ENCODE data around the gene DOK7.

DOK7 gene

DNA sequence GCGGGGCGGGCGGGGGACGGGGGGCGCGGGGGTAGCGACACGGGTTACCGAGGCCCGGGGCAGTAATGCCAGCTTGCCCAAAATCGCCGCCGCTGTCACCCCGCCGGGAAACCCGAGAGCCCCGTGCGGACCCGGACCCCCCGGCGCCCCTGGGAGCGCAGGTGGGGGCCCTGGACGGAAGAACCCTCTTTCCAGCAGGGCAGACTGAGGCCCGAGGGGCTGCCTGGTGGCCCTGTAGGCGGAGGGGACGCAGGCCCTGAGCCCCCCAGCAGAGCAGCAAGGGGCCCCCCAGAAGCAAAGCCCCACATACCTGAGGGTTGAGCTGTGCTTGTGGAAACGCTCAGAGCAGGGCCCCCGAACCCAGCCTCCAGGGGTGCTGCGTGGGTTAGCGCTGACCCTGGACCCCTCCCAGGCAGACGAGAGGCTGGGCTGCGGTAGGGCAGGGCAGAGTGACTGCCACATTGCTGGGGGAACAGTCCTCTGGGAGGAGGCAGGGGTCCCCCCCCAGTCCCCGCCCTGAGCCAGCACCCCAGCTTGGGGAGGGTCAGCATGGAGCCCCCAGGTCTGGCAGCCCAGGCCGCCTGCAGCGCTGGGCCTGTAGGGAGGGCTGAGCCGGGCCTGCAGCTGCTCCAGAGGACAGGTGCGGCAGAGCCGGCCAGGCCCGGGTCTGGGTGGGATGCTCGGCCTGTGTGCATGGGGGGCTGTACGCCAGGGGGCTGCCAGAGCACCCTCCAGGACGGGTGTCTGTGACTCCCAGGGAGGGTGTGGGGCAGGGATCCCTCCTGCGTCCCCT is 646 bp downstream of the DOK7 start:
- TF ChIP-seq CTCF (conservative IDR thresholded peaks at IDR 0.05; ENCODE audit: low read depth, low read length): no peak
- H3K4me3 ChIP-seq (ENCODE audit: low read depth, low read length): no peak overlapping the region
- no peak for DNase-seq (ENCODE audit: low read depth)

DNA sequence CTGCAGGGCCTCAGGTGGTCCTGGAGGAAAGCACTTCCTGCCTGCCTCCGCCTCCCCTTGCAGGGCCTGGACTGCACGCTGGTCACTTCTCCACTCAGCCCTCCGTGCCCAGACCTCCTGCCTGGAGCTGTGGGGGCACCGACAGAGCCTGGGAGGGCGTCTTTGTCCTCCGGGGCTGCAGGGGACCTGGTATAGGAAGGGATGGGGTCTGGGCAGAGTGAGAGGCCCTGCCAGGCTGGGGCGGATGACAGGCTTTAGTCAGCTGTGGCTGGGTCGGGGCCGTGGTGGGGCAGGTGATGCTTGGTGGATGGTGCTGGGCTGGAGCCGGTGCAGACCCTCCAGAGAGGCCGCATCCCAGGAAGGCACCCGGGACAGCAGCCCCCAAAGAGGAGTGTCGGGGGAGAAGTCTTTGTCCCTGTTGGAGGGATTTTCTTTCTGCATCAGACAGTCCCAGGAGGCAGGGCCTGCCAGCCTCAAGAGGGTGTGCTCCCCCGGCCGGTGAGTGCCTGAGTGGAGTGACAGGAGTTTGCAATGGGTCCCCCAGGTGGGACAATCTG is 1.3 kb downstream of the DOK7 start:
- H3K4me3 ChIP-seq (ENCODE audit: low read depth, low read length): no peak overlapping the region
- TF ChIP-seq CTCF (conservative IDR thresholded peaks at IDR 0.05; ENCODE audit: low read depth, low read length): no peak
- no peak for DNase-seq (ENCODE audit: low read depth)

DNA sequence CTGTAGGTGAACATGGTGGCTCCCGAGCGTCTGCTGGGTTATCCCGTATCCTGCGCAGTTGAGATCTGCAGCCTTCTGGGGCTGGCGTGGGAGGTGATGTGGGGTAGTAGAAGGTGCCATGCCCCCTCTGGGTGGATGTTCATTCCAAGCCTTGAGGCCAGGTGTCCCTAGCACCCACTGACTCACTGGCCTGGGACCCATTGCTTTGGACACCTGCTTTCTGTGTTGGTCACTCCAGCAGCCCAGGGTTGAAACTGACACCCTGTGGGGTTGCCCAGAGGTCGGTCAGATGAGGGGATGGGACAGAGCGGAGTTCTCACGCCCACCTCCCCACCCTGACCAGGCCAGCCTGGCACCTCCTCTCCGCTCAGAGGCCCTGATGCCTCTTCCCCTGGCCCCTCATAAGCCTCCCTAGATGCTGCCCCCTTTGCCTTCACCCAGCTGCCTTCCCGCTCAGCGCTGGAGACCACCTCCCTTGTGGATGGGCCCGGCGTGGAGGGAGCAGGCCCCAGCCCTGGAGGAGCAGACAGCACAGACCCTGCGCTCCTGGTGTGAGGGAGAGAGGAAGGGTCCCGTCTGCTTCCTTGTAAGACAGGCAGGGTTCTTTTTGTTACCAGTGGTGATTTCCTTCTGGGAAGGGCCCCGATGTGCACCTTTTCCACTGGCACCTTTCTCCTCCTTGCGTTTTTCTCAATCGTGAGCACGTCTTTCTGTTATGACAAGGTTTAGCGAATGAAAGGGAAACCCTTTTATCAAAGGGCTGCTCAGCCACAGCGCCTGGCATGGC is 2.0 kb downstream of the DOK7 start:
- no peak overlapping the region for H3K4me3 ChIP-seq (ENCODE audit: low read depth, low read length)
- no peak for TF ChIP-seq CTCF (conservative IDR thresholded peaks at IDR 0.05; ENCODE audit: low read depth, low read length)
- no peak for DNase-seq (ENCODE audit: low read depth)

DNA sequence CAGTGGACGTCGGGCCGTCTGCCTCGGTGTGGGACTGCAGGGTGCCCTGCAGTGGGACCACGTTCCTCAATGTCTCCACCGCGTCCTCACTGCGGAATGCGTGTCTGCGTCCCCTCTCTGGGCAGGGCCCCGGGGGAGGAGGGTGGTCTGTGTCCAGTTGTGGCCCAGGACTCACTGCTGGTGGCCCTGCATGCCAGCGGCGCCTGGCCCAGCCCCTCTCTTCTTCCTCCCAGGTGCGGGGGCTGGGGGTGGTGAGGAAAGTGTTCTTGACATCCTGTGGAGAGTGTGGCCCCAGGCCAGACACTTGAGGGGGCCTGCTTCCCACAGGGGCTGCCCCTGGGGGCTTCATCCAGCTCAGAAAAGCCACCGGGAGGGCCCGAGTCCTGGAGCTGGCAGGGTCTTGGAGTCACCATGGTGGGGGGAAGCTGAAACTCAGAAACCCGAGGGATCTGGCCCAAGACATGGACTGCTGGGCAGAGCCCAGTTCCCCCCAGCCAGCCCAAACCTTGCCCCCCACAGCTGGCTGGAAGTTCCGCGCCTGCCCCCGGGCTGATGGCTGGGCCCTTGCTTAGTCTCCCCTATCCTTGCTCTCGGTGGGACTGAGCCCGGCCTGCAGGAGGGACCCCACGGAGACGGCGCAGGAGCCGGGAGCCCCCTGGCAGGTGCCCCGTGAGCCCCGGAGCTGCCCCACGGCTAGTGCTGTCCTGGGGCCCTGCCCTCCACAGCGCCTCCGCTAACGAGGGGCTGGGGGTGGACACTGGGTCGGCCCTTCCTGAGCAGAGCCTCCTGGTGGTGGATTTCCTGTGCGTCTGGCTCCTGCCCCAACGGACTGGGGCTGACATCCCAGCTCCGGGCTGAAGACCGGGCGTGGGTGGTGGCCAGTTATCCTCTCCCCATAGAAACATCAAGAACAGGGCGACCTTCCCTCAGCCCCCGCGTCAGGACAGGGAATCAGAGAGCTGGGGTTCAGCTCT is 2.9 kb downstream of the DOK7 start:
- H3K4me3 ChIP-seq (ENCODE audit: low read depth, low read length): no peak overlapping the region
- peak; percentile 38 for TF ChIP-seq CTCF (conservative IDR thresholded peaks at IDR 0.05; ENCODE audit: low read depth, low read length)
- no peak for DNase-seq (ENCODE audit: low read depth)

- no peak for DNase-seq (ENCODE audit: low read depth)
- no peak overlapping the region for H3K4me3 ChIP-seq (ENCODE audit: low read depth, low read length)
- no peak for TF ChIP-seq CTCF (conservative IDR thresholded peaks at IDR 0.05; ENCODE audit: low read depth, low read length)
Observed at GRCh38 chr4:3466691-3467600, 3.8 kb downstream of the DOK7 start.
